ENCODE results near the gene CHMP6. TPM values are rescaled to one million over a fixed set of nuclear protein-coding genes. Genes with fewer than 3 reads are reported as not detected.

Gene CHMP6
- total RNA-seq, 1 donor, result 17.4 TPM

DNA sequence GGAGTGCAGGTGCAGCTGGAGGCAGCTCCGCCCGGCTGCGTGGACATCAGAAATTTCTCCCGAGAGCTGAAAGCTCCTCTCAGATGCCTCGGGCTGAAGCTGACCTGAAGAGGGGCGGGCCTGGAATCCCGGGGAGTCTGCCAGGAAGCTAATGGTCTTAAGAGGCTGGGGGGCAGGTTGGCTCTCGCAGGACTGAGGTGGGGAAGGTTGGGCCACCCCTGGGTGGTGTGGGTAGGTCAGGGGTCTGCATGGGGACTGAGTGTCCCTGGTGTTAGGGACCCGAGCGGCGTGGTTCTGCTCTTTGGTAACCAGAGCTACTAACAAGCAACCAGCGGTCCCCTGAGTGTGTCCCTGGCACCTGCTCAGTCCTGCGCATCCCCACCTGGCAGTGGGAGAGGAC lies 3.5 kb downstream of the CHMP6 start:
- DNase-seq (ENCODE audit: low read depth), result no peak
- TF ChIP-seq CTCF (IDR thresholded peaks at IDR 0.05; ENCODE audit: insufficient read depth, low read length), result no peak
- H3K4me3 ChIP-seq (ENCODE audit: low read depth, low read length), result no peak overlapping the region

GRCh38 chr17:80996422-80997305 lies 5.0 kb downstream of the CHMP6 start:
- no peak overlapping the region for H3K4me3 ChIP-seq (ENCODE audit: low read depth, low read length)
- TF ChIP-seq CTCF (IDR thresholded peaks at IDR 0.05; ENCODE audit: insufficient read depth, low read length), result no peak
- DNase-seq (ENCODE audit: low read depth), result no peak

- TF ChIP-seq CTCF (IDR thresholded peaks at IDR 0.05; ENCODE audit: insufficient read depth, low read length), result no peak
- DNase-seq (ENCODE audit: low read depth), result no peak
- H3K4me3 ChIP-seq (ENCODE audit: low read depth, low read length), result no peak overlapping the region
Measured at GRCh38 chr17:80997424-80998117, 5.9 kb downstream of the CHMP6 start.

DNA sequence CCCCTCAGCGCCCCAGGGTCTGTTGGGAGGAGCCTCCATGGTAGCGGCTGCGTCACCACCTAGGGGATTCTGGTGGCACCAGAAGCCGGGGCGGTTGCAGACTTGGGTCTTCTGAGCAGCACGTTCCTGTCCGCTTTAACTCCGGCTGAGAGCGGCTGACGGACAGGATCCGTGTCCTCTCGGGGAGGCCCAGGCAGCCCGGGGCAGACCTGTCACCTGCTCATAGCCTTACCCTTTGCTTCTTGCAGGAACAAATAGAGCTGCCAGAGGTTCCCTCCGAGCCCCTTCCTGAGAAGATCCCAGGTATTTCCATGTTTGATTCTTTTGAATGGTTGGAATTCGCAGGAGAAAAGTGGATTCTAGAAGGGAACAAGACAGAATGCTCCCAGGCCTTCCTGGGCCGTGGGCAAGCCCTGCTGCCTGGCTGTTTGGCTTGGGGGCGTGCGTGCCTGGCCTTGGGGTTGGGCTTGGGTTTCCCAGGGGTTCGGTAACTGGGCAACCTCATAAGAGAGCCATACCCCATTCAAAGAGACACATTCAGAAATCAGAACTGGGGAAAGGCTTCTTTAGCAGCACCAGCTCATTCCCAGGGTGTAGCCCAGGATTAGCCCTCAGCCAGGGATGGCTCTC lies 6.6 kb downstream of the CHMP6 start:
- DNase-seq (ENCODE audit: low read depth), result no peak
- H3K4me3 ChIP-seq (ENCODE audit: low read depth, low read length), result no peak overlapping the region
- no peak for TF ChIP-seq CTCF (IDR thresholded peaks at IDR 0.05; ENCODE audit: insufficient read depth, low read length)

- TF ChIP-seq CTCF (IDR thresholded peaks at IDR 0.05; ENCODE audit: insufficient read depth, low read length), result no peak
- H3K4me3 ChIP-seq (ENCODE audit: low read depth, low read length), result no peak overlapping the region
- DNase-seq (ENCODE audit: low read depth), result no peak
Measured at GRCh38 chr17:80998748-80999535, 7.3 kb downstream of the CHMP6 start.

All from fibroblast of the aortic adventitia (primary cell).